Neural progenitor cell (in vitro differentiated cells): ENCODE data around the gene LPP. TPM values are rescaled to one million over a fixed set of nuclear protein-coding genes. Genes with fewer than 3 reads are reported as not detected.

Experiments used
- DNase-seq: peaks from one replicate; pipeline ENCODE4 v3.0.0-alpha.2; 2016; ENCODE audit warnings: low spot score
- H2AFZ ChIP-seq: fragments of 200-600 bp; sonication (generic); replicated peaks from 2 replicates; pipeline ENCODE4 v1.6.1; 2016; ENCODE audit warnings: antibody characterized with exemption
- H3F3A ChIP-seq: fragments of 200-600 bp; sonication (generic); 2 replicates; pipeline ENCODE4 v1.6.1; 2016; ENCODE audit warnings: antibody characterized with exemption, low read depth
- H3K27ac ChIP-seq: fragments of 200-600 bp; sonication (generic); 2 replicates; pipeline ENCODE4 v1.5.1; 2016; ENCODE audit warnings: mild to moderate bottlenecking
- H3K27me3 ChIP-seq: fragments of 200-600 bp; sonication (generic); 2 replicates; pipeline ENCODE4 v1.6.1; 2016; ENCODE audit warnings: mild to moderate bottlenecking, moderate library complexity
- H3K36me3 ChIP-seq: fragments of 200-600 bp; sonication (generic); 2 replicates; pipeline ENCODE4 v1.5.1; 2016
- H3K4me1 ChIP-seq: fragments of 200-600 bp; sonication (generic); 2 replicates; pipeline ENCODE4 v1.6.1; 2016; ENCODE audit warnings: mixed run types
- H3K4me2 ChIP-seq: fragments of 200-600 bp; sonication (generic); 2 replicates; pipeline ENCODE4 v1.6.1; 2016
- H3K4me3 ChIP-seq: fragments of 200-600 bp; sonication (generic); 2 replicates; pipeline ENCODE4 v1.5.1; 2016
- H3K79me2 ChIP-seq: fragments of 200-600 bp; sonication (generic); 2 replicates; pipeline ENCODE4 v1.6.1; 2016; ENCODE audit warnings: low read depth
- H3K9ac ChIP-seq: fragments of 200-600 bp; sonication (generic); 2 replicates; pipeline ENCODE4 v1.6.1; 2016
- H3K9me3 ChIP-seq: fragments of 200-600 bp; sonication (generic); 2 replicates; pipeline ENCODE4 v1.5.1; 2016; ENCODE audit warnings: low read depth
- H4K20me1 ChIP-seq: fragments of 200-600 bp; sonication (generic); 2 replicates; pipeline ENCODE4 v1.6.1; 2016; ENCODE audit warnings: low read depth
- H3K27ac Mint-ChIP-seq: 3 replicates; pipeline ENCODE4 v1.8.0; 2021; ENCODE audit warnings: mixed read lengths
- H3K27me3 Mint-ChIP-seq: 2 replicates; pipeline ENCODE4 v1.8.0; 2022; ENCODE audit warnings: low read depth, mild to moderate bottlenecking, inconsistent platforms, moderate library complexity, mixed read lengths; ENCODE audit not compliant: insufficient read depth
- H3K36me3 Mint-ChIP-seq: 3 replicates; pipeline ENCODE4 v1.8.0; 2021; ENCODE audit warnings: mixed read lengths
- H3K4me1 Mint-ChIP-seq: 3 replicates; pipeline ENCODE4 v1.8.0; 2021; ENCODE audit warnings: mixed read lengths
- H3K4me3 Mint-ChIP-seq: 3 replicates; pipeline ENCODE4 v1.8.0; 2021; ENCODE audit warnings: mild to moderate bottlenecking, moderate library complexity, mixed read lengths
- H3K9me3 Mint-ChIP-seq: 3 replicates; pipeline ENCODE4 v1.8.0; 2020; ENCODE audit warnings: mixed read lengths
- CTCF ChIP-seq: fragments of 200-600 bp; sonication (generic); IDR thresholded peaks from 2 replicates; pipeline ENCODE4 v1.5.1; 2017; ENCODE audit warnings: antibody characterized with exemption, mild to moderate bottlenecking
- EZH2 ChIP-seq: fragments of 200-600 bp; sonication (generic); IDR thresholded peaks from 2 replicates; pipeline ENCODE4 v1.6.1; 2017; ENCODE audit warnings: antibody characterized with exemption, mild to moderate bottlenecking, moderate library complexity
- EZH2phosphoT487 ChIP-seq: fragments of 200-600 bp; sonication (generic); IDR thresholded peaks from 2 replicates; pipeline ENCODE4 v1.6.1; 2017; ENCODE audit warnings: antibody characterized with exemption
- total RNA-seq: library from RNA; depleted of rRNA; stranded (reverse); fragments of >200 nt; gene quantifications from 2 replicates; pipeline ENCODE4 v1.2.3, GENCODE V29; 2015; ENCODE audit warnings: low replicate concordance

LPP gene
- total RNA-seq, 1 donor from 2014 or later = 18.9 TPM

GRCh38 chr3:188229177-188229576 lies 75.2 kb downstream of the LPP start:
- Mint-ChIP-seq H3K27me3 (no peaks in the 10 kb centered on the region), H3K9me3 (peaks cover 9% of the 10 kb centered on the region), H3K27ac (no peak overlapping the region), H3K36me3 (peaks cover 30% of the 10 kb centered on the region), H3K4me1 (peaks cover 3% of the 10 kb centered on the region), H3K4me3 (no peak overlapping the region)
- no peak for DNase-seq
- no peak overlapping the region for H2AFZ ChIP-seq
- no peaks in the 10 kb centered on the region for H3K27me3 ChIP-seq
- H4K20me1 ChIP-seq = no peaks in the 10 kb centered on the region
- no peak overlapping the region for H3K27ac ChIP-seq
- H3K79me2 ChIP-seq = peaks cover 5% of the 10 kb centered on the region
- no peak overlapping the region for H3K9ac ChIP-seq
- TF ChIP-seq EZH2phosphoT487 (no peak), EZH2 (no peak), CTCF (no peak)
- H3F3A ChIP-seq = no peaks in the 10 kb centered on the region
- no peaks in the 10 kb centered on the region for H3K9me3 ChIP-seq
- H3K4me3 ChIP-seq = no peak overlapping the region
- no peak overlapping the region for H3K4me2 ChIP-seq
- no peaks in the 10 kb centered on the region for H3K36me3 ChIP-seq
- no peaks in the 10 kb centered on the region for H3K4me1 ChIP-seq

- H3K9me3 ChIP-seq = no peaks in the 10 kb centered on the region
- no peak for DNase-seq
- H3K4me3 Mint-ChIP-seq = no peak overlapping the region
- no peak overlapping the region for H3K27ac Mint-ChIP-seq
- peaks cover 8% of the 10 kb centered on the region for H3K79me2 ChIP-seq
- H3K27ac ChIP-seq = no peak overlapping the region
- H3K4me1 ChIP-seq = no peaks in the 10 kb centered on the region
- peaks cover 31% of the 10 kb centered on the region for H3K36me3 Mint-ChIP-seq
- no peaks in the 10 kb centered on the region for H4K20me1 ChIP-seq
- no peak overlapping the region for H3K4me3 ChIP-seq
- peaks cover 5% of the 10 kb centered on the region for H3K9me3 Mint-ChIP-seq
- no peaks in the 10 kb centered on the region for H3K27me3 ChIP-seq
- H3K4me1 Mint-ChIP-seq = peaks cover 3% of the 10 kb centered on the region
- H2AFZ ChIP-seq = no peak overlapping the region
- no peaks in the 10 kb centered on the region for H3K27me3 Mint-ChIP-seq
- H3K9ac ChIP-seq = no peak overlapping the region
- no peak overlapping the region for H3K4me2 ChIP-seq
- TF ChIP-seq CTCF (no peak), EZH2 (no peak), EZH2phosphoT487 (no peak)
- no peaks in the 10 kb centered on the region for H3K36me3 ChIP-seq
- no peaks in the 10 kb centered on the region for H3F3A ChIP-seq
These were observed 75.8 kb downstream of the LPP start for GRCh38 chr3:188229726-188230125.

DNA sequence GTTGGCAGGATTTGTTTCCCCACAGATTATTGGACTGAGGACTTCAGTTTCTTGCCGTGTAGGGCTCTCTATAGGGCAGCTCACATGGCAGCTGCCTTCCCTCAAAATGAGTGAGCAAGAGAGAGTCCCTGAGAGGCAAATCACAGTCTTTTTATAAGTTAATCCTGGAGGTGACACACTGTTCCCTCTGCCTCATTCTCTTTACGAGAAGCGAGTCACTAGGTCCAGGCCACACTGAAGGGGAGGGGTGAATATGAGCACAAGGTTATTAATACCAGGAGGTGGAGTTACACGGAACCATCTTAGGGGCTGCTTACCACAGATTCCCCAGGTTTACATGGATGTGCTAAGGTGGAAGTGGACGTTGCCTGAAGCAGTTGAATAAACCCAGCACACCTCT lies 77.0 kb downstream of the LPP start:
- Histone ChIP-seq H3F3A (no peaks in the 10 kb centered on the region), H3K27me3 (no peaks in the 10 kb centered on the region), H2AFZ (no peak overlapping the region), H3K4me3 (no peak overlapping the region), H3K9me3 (no peaks in the 10 kb centered on the region), H3K4me1 (no peaks in the 10 kb centered on the region), H3K4me2 (no peak overlapping the region), H3K79me2 (peaks cover 14% of the 10 kb centered on the region), H3K9ac (no peak overlapping the region), H3K36me3 (no peaks in the 10 kb centered on the region), H4K20me1 (no peaks in the 10 kb centered on the region), H3K27ac (no peak overlapping the region)
- Mint-ChIP-seq H3K9me3 (no peaks in the 10 kb centered on the region), H3K4me1 (peaks cover 3% of the 10 kb centered on the region), H3K36me3 (peaks cover 33% of the 10 kb centered on the region), H3K27me3 (no peaks in the 10 kb centered on the region), H3K27ac (no peak overlapping the region), H3K4me3 (no peak overlapping the region)
- TF ChIP-seq EZH2phosphoT487 (no peak), EZH2 (no peak), CTCF (no peak)
- DNase-seq = no peak
